ENCODE data around the gene TAS2R39.
"Not testable (repeated sequence)": the region's sequence is repeated elsewhere in the genome, so short reads cannot be mapped to it uniquely, and the experiment has no call there.

The TAS2R39 gene

GRCh38 chr7:143183024-143183423, at the start of gene TAS2R39:
Gene TAS2R39 (plus strand): TSS chr7:143183419. CDS start chr7:143183419, 0 bp downstream.
- DNase-seq, result no peak

GRCh38 chr7:143147070-143147469, 36.1 kb upstream of the TAS2R39 start:
- DNase-seq, result no peak

DNA sequence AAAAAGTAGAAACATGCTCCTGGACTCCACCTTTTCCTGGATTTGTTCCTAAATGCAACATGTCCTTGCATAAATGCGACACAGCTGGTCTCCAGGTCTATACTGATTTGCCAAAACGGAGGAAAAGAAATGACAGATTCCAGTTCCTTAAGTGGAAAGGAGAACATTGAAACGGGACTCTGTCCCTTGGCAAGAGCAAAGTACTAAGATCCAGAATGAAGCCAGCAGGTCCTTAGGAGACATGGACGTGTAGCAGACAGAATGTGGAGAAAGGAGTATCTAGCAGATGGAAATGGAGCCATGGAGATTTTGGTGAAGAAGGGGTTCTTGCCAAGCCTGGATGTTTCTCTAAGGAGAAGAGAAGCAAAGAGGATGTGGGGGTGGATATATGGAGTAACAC, 35.2 kb upstream of the TAS2R39 start:
- DNase-seq, result no peak

DNA sequence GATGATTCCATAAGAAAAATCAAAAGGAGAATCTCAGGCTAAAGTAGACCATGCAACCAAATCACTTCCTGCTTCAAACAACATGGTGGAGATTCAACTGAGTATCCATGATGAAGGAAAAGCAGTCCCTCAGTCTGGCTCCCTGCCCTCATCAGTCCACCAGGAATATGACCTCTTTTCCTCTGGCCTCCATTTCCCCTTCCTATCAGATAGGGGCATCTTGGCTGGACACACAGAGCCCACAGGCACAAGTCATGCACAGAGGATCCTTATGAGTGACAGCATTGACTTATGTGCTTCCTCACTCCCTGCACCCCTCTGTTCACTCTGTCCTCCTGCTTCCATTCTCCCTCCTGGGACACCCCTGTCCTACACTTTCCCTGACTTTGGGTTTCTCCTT, 34.6 kb upstream of the TAS2R39 start:
- no peak for DNase-seq

DNA sequence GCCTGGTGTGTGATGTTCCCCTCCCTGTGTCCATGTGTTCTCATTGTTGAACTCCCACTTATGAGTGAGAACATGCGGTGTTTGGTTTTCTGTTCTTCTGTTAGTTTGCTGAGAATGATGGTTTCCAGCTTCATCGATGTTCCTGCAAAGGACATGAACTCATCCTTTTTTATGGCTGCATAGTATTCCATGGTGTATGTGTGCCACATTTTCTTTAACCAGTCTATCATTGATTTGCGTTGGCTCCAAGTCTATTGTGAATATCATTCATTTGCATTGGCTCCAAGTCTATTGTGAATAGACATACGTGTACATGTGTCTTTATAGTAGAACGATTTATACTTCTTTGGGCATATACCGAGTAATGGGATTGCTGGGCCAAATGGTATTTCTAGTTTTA, 32.5 kb upstream of the TAS2R39 start:
- DNase-seq, result not testable (repeated sequence)

DNA sequence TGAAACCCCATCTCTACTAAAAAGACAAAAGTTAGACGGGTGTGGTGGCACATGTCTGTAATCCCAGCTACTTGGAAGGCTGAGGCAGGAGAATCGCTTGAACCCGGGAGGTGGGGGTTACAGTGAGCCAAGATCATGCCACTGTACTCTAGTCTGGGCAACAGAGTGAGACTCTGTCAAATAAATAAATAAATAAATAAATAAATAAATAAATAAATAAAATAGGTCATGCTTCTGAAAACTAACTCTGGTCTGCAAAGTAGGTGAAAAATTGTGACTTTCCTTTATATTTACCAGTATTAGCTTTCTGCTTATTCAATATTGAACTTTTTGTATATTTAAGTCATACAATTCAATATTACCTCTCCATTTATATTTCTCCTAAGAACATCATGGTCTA, 24.6 kb upstream of the TAS2R39 start:
- DNase-seq, result not testable (repeated sequence)

DNA sequence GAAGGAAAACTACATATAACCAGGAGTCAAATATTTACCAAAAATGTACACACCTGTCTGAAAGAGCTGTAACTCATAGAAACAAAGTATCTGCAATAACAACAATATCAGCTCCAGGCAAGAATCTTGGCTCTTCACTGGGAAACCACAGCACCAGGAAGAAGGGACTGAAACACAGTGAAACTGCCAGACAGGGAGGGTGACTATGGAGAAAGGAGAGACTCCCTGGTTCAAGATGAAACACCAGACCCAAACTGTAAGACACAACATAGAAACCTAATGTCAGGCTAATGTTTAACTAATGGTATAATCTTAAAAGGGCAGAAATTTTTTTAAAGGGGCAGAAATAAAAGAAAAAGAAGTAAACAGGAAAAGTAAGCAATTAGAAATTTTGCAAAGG, 11.5 kb upstream of the TAS2R39 start:
- DNase-seq, result no peak

DNA sequence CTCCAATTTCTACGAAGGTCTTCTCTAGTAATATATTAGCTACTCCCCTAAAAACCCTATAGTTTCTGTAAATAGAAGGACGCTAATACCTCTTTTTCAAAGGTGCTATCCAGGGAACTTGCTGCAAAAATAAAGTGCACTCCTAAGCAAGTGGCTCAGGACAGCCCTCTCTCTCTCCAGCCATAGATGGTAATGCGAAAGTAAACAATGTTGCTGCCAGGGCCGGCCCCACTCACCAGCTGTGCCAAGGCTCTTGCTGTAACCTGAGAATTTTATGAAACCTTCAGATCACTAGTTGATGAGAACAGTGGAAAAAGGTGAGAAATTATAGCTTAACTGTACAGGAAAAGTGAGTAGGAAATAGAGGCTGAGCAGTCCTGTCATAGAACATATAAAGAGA, 10.9 kb upstream of the TAS2R39 start:
- no peak for DNase-seq

DNA sequence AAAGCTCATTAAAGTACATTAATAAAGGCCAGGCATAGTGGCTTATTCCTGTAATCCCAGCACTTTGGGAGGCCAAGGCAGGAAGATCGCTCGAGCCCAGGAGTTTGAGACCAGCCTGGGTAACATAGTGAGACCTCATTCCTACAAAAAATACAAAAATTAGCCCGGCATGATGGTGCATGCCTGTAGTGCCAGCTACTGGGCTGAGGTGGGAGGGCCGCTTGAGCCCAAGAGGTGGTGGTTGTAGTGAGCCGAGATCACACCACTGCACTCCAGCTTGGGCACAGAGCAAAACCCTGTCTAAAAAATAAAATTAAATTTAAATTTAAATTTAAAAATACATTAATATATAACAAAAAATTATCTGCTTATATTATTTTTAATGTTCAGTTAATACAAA, 7.1 kb upstream of the TAS2R39 start:
- DNase-seq, result no peak

- DNase-seq, result no peak
Measured at GRCh38 chr7:143177374-143178119, 5.7 kb upstream of the TAS2R39 start.

GRCh38 chr7:143180771-143181170, 2.4 kb upstream of the TAS2R39 start:
- not testable (repeated sequence) for DNase-seq

DNA sequence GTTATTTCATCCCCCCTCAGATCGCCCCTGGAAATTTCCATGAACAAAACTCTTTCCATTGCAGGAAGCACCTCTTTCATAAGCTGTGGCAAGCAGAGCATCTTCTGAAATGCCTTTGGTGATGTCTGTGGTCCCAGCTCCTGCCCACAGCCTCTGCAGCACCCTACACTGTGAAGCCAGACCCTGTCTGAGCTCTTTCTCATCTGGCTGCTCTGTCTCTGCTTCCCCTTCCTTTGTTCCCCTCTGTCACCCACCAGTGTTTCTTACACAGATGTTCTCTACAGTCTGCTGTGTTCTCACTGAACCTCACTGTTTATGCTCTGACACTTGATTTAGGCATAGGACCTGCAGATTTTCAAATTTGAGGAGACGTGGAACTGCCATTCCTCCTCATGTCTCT, 1.9 kb upstream of the TAS2R39 start:
- no peak for DNase-seq

- DNase-seq, result no peak
Measured at GRCh38 chr7:143185551-143185950, 2.3 kb downstream of the TAS2R39 start.

- no peak for DNase-seq
Measured at GRCh38 chr7:143188994-143189393, 5.8 kb downstream of the TAS2R39 start.

DNA sequence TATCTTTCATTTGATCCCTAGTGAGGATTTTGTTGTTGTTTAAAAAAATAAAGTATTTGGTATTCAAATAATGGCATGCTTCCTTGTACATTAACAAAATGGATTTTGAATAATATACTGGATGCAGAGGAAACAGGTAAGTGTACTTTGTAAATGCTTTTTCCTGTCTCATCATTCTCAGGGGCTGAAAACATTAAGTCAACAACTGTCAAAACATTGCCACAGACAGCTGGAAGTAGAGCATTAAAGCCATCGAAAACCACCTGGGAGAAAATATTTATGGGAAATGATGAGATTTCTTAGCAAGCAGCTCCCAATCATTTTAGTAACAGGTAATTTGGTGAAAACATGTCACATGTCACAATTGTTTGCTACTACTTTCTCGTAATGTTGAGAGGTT, 10.7 kb downstream of the TAS2R39 start:
- DNase-seq, result no peak

DNA sequence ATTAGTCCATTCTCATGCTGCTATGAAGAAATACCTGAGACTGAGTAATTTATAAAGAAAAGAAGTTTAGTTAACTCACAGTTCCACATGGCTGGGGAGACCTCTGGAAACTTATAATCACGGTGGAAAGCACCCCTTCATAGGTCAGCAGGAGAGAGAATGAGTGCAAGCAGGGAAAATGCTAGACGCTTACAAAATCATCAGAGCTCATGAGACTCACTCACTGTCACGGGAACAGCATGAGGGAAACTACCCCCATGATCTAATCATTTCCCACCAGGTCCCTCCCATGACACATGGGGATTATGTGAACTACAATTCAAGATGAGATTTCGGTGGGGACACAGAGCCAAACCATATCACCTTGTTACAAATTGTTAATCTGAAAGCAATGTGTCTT, 15.8 kb downstream of the TAS2R39 start:
- DNase-seq, result no peak

DNA sequence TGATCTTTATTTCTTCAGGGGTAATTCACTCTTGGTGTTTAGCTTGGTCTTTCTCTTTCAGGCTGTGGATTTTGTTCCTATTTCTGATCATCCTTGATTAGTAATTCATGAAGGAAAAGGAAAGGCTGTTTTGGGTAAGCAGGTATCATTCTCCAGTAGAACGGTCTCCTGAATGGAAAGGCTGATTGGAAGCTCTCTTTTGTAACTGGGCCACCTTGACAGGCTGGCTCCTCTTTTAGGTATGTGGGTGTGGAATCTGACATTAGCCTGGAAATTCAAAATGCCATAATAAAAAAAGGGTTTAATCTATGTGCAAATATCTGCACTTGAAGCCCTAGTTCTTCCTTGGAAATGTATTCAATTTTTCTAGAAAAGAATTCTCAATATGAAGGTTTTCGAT, 18.9 kb downstream of the TAS2R39 start:
- DNase-seq, result no peak

DNA sequence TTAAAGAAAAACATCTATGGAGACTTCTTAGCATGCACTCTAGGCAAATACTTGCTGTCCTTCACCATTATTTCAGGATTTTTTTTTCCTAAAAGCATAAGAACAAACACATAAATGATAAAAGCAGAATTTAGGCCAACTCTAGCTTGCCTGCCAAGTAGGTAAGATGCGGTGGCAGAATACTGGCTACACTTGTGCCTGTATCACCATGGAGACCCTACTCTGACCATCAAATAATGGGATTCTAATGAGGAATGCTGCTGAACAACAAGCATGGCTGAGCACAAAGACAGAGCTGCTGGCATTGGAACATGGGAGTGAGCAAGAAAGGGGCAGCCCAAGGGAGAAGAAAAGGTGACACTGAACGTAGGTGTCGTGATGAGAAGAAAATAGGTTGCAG, 20.2 kb downstream of the TAS2R39 start:
- no peak for DNase-seq

GRCh38 chr7:143205560-143206293, 22.5 kb downstream of the TAS2R39 start:
- peak; percentile 21 to 33 for DNase-seq

DNA sequence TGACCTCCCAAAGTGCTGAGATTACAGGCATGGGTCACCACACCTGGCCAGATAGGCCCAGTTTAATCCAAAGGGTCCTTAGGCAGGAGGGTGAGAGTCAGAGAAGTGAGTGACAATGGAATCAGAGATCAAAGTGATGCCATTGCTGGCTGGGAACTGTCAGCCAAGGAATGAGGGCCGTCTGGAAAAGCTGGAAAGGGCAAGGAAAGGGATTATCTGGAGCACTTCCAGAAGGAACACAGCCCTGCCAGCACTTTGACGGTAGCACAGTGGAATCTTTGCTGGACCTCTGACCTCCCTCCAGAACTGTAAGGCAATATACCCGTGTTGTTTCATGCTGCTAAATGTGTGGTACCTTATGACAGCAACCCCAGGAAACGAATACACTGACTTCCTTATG, 27.3 kb downstream of the TAS2R39 start:
- DNase-seq, result no peak

GRCh38 chr7:143213478-143213877, 30.3 kb downstream of the TAS2R39 start:
- DNase-seq, result not testable (repeated sequence)

DNA sequence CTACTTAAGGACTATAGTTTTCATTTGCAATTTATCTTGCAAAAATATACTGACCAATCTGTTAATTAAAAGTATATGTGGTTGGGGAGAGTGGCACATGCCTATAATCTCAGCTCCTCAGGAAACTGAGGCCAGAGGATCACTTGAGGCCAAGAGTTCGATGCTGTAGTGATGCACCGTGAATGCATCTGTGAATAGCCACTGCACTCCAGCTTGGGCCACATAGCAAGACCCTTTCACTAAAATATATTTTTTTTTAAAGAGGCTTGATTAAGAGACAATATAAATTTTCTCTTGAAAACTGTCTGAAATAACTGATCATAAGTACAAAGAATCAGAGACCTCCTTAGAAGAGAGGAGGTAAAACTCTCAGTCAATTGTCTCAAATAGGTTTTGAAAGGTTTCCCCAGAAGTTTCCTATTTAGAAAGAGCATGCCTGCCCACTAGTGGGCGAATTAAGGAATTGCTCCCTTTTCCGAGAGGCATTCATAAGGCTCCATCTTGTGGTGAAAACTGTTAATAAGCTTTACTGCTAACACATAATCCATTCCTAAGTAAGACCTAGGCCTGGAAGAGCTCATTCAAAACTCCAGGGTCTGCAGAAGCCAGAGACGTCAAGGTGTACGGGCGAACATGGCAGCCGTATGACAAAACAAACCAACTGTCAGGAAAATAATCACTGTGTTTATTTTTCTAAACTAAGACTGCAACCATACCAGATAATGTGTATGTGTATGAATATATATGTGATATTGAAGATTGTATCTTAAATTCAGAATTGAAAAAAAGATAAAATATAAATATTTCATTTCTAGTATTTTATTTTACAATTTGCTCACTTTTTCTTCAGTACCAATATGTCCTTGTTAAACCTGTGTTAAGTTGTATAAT, 31.8 kb downstream of the TAS2R39 start:
- DNase-seq, result peak; percentile 44 to 91

- no peak for DNase-seq
Measured at GRCh38 chr7:143216151-143216550, 32.9 kb downstream of the TAS2R39 start.

Data from hippocampal formation (tissue), 2 donors.